Measurements from ENCODE around the gene CNN3.

The CNN3 gene

DNA sequence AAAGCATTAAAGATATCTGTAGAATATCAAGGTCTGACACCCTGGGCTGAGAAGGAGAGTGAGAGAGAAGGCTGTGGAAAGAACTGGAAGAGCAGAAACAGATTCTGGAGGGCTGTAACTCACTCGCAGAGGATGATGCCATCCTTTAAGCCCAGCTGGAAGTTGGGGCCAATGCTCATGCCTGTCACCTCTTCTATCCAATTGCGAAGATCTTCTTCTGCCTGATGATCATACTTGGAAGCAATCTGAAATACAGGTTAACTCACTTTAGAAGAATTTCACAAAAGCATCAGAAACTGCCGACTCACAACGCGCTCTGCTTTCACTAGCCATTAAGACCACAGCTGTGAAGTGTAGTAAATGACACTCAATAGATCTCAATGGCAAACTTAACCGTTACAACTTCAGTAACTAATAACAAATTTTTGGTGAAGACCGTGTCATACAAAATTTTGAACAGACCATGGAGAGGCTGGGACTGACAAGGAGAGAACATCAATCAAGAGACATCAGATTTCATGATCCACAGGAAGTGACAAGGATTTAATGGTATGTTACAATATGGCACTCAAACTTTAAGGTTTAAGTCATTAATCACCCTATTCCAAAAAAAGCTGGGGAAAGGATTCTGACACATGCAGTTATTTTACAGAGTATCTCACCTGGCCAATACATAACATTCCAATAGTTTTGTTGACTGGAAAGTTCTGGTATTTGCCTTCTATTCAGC lies 23.5 kb downstream of the CNN3 start:
- Histone ChIP-seq H3K36me3 (ENCODE audit: control insufficient read depth in 2 of 2, insufficient read depth in 1 of 2, low read length in 2 of 2) (peaks cover 13 to 31% of the 10 kb centered on the region in 2 experiments), H3K27ac (ENCODE audit: extremely low read depth, low read depth, low read length) (no peak overlapping the region), H3K4me3 (ENCODE audit: low read depth, low read length) (no peak overlapping the region), H3K4me1 (ENCODE audit: control insufficient read depth, insufficient read depth, low read length) (peaks cover 4% of the 10 kb centered on the region; the same call in 1 of the 2 replicates), H3K9me3 (ENCODE audit: control insufficient read depth, insufficient read depth, low read depth, low read length) (no peaks in the 10 kb centered on the region)
- no peak for TF ChIP-seq ZNF561 (tag by site-specific recombination; IDR thresholded peaks at IDR 0.05; ENCODE audit: borderline replicate concordance)
- TF ChIP-seq PRDM1 (tag by site-specific recombination; IDR thresholded peaks at IDR 0.05): 0 out of 2 replicates have a peak, but pooled peaks have one; percentile 16
- POLR2A ChIA-PET: no interaction called here
- CTCF ChIA-PET: interaction anchor here (0.7 to 3.1 kb wide), 5 partner anchors 47 to 140 kb away, joined by 3 to 17 read pairs (median 5); no protein-coding TSS in a partner anchor

DNA sequence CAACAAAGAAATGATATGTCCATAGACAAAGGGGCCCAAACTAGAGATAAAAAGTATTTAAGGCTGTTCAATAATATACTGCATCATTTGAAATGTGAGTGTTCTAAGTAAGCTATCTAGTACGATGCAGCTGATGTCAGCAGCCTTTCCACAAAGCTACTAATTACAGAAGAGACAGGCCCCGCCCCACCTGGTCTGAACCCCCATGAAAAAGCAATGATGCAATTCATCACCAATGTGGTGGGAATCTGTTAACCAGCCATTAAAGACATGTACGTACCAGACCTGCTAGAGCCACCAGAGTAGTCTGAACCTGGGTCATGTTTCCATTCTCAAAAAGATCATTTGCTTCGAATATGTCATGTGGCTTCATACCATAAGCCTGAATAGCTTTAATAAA lies 25.1 kb downstream of the CNN3 start:
- no peak overlapping the region for H3K4me3 ChIP-seq (ENCODE audit: low read depth, low read length)
- H3K36me3 ChIP-seq (ENCODE audit: control insufficient read depth in 2 of 2, insufficient read depth in 1 of 2, low read length in 2 of 2): peaks cover 20 to 44% of the 10 kb centered on the region in 2 experiments
- H3K9me3 ChIP-seq (ENCODE audit: control insufficient read depth, insufficient read depth, low read depth, low read length): no peaks in the 10 kb centered on the region
- peaks cover 4% of the 10 kb centered on the region; the same call in 1 of the 2 replicates for H3K4me1 ChIP-seq (ENCODE audit: control insufficient read depth, insufficient read depth, low read length)
- POLR2A ChIA-PET: no interaction called here
- H3K27ac ChIP-seq (ENCODE audit: extremely low read depth, low read depth, low read length): no peak overlapping the region
- CTCF ChIA-PET: interaction anchor here (0.6 to 3.1 kb wide), 5 partner anchors 9 to 142 kb away, joined by 3 to 17 read pairs (median 5); no protein-coding TSS in a partner anchor
- TF ChIP-seq, protein P1, sequence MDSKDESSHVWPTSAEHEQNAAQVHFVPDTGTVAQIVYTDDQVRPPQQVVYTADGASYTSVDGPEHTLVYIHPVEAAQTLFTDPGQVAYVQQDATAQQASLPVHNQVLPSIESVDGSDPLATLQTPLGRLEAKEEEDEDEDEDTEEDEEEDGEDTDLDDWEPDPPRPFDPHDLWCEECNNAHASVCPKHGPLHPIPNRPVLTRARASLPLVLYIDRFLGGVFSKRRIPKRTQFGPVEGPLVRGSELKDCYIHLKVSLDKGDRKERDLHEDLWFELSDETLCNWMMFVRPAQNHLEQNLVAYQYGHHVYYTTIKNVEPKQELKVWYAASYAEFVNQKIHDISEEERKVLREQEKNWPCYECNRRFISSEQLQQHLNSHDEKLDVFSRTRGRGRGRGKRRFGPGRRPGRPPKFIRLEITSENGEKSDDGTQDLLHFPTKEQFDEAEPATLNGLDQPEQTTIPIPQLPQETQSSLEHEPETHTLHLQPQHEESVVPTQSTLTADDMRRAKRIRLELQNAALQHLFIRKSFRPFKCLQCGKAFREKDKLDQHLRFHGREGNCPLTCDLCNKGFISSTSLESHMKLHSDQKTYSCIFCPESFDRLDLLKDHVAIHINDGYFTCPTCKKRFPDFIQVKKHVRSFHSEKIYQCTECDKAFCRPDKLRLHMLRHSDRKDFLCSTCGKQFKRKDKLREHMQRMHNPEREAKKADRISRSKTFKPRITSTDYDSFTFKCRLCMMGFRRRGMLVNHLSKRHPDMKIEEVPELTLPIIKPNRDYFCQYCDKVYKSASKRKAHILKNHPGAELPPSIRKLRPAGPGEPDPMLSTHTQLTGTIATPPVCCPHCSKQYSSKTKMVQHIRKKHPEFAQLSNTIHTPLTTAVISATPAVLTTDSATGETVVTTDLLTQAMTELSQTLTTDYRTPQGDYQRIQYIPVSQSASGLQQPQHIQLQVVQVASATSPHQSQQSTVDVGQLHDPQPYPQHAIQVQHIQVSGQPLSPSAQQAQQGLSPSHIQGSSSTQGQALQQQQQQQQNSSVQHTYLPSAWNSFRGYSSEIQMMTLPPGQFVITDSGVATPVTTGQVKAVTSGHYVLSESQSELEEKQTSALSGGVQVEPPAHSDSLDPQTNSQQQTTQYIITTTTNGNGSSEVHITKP (tag by site-specific recombination; IDR thresholded peaks at IDR 0.05): no peak
- TF ChIP-seq TSHZ1 (tag by site-specific recombination; IDR thresholded peaks at IDR 0.05; ENCODE audit: borderline replicate concordance) (no peak), ZNF214 (tag by site-specific recombination; IDR thresholded peaks at IDR 0.05; ENCODE audit: borderline replicate concordance) (no peak), GFI1B (tag by site-specific recombination; IDR thresholded peaks at IDR 0.05) (no peak), ZNF114 (tag by site-specific recombination; IDR thresholded peaks at IDR 0.05) (no peak), ZIC2 (tag by site-specific recombination; IDR thresholded peaks at IDR 0.05) (no peak), ZNF24 (tag by site-specific recombination; IDR thresholded peaks at IDR 0.05) (0 out of 2 replicates have a peak, but pooled peaks have one; percentile 20), KLF16 (tag by site-specific recombination; IDR thresholded peaks at IDR 0.05) (0 out of 2 replicates have a peak, but pooled peaks have one; percentile 33), ZNF510 (tag by site-specific recombination; IDR thresholded peaks at IDR 0.05; ENCODE audit: insufficient replicate concordance) (no peak), ZNF292 (tag by site-specific recombination; IDR thresholded peaks at IDR 0.05; ENCODE audit: borderline replicate concordance, low read depth) (no peak), SCRT1 (tag by site-specific recombination; IDR thresholded peaks at IDR 0.05; ENCODE audit: borderline replicate concordance) (no peak), ZNF654 (tag by site-specific recombination; IDR thresholded peaks at IDR 0.05; ENCODE audit: low read depth) (no peak), HOXC10 (CRISPR knock-in tag; IDR thresholded peaks at IDR 0.05) (no peak), ZSCAN16 (tag by site-specific recombination; IDR thresholded peaks at IDR 0.05) (no peak), GLIS1 (tag by site-specific recombination; IDR thresholded peaks at IDR 0.05) (no peak), SP7 (tag by site-specific recombination; IDR thresholded peaks at IDR 0.05) (peak; percentile 90), ZNF311 (tag by site-specific recombination; IDR thresholded peaks at IDR 0.05; ENCODE audit: borderline replicate concordance) (no peak), PATZ1 (tag by site-specific recombination; IDR thresholded peaks at IDR 0.05) (peak; percentile 41; the same call in 1 of the 2 replicates), ZNF341 (tag by site-specific recombination; IDR thresholded peaks at IDR 0.05; ENCODE audit: low read depth) (no peak), ZNF121 (tag by site-specific recombination; IDR thresholded peaks at IDR 0.05) (no peak), IKZF3 (tag by site-specific recombination; IDR thresholded peaks at IDR 0.05) (no peak), ZSCAN30 (tag by site-specific recombination; IDR thresholded peaks at IDR 0.05) (no peak), ZNF600 (tag by site-specific recombination; IDR thresholded peaks at IDR 0.05) (0 out of 2 replicates have a peak, but pooled peaks have one; percentile 17), ZNF677 (tag by site-specific recombination; IDR thresholded peaks at IDR 0.05) (no peak)

Measured in HEK293 (cell line).